ENCODE results near the gene THOC2.
"Not testable (repeated sequence)": the region's sequence is repeated elsewhere in the genome, so short reads cannot be mapped to it uniquely, and the experiment has no call there.

The THOC2 gene

GRCh38 chrX:123713841-123714240, 19.0 kb downstream of the THOC2 start:
- DNase-seq (ENCODE audit: insufficient read length, low spot score) (no peak), FAIRE-seq (no peak)
- no peak for TF ChIP-seq POLR2A (IDR thresholded peaks at IDR 0.05; ENCODE audit: low read depth, low read length)

GRCh38 chrX:123713434-123713833, 19.4 kb downstream of the THOC2 start:
- no peak for FAIRE-seq
- no peak for TF ChIP-seq POLR2A (IDR thresholded peaks at IDR 0.05; ENCODE audit: low read depth, low read length)
- DNase-seq (ENCODE audit: insufficient read length, low spot score), result no peak

DNA sequence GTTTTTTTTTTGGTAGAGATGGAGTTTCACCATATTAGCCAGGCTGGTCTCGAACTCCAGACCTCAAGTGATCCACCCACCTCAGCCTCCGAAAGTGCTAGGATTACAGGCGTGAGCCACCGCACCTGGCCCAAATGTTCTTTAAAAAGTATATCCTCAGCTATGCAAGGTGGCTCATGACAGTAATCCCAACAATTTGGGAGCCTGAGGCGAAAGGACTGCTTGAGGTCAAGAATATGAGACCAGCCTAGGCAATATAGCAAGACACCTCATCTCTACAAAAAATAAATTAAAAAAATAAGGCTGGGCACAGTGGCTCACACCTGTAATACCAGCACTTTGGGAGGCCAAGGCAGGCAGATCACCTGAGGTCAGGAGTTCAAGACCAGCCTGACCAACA, 21.7 kb downstream of the THOC2 start:
- FAIRE-seq, result not testable (repeated sequence)

GRCh38 chrX:123704781-123705180, 28.1 kb downstream of the THOC2 start:
- no peak for FAIRE-seq
- TF ChIP-seq POLR2A (IDR thresholded peaks at IDR 0.05; ENCODE audit: low read depth, low read length), result no peak
- DNase-seq (ENCODE audit: insufficient read length, low spot score), result no peak

More for the DNA sequence above, 21.7 kb downstream of the THOC2 start:
- not testable (repeated sequence) for DNase-seq (ENCODE audit: insufficient read length, low spot score)

DNA sequence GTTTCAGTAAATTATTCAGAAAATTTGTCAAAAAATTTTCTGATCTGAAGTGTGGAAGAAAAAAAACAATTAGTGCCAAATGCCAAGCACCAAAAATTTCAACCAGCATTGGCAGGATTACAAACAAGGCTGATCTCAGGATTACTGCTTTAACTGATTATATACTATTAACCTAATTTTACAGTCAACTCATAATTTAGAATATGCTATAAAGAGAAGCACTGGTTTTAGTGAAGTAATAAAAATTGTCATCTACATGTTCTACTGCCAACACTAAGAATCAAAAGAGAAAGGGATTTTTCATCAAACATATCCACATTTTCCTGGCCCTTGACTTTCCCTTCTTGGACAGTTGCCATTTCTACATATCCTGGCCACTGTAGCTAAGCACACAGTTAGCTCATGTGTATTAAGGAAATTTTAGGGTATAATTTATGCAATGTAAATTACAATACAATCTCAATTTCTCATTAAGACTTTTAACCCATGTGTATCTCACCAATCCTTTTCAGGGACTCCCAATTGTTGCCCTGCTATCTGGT, 33.8 kb downstream of the THOC2 start:
- no peak for TF ChIP-seq POLR2A (IDR thresholded peaks at IDR 0.05; ENCODE audit: low read depth, low read length)
- FAIRE-seq (no peak), DNase-seq (ENCODE audit: insufficient read length, low spot score) (no peak)

DNA sequence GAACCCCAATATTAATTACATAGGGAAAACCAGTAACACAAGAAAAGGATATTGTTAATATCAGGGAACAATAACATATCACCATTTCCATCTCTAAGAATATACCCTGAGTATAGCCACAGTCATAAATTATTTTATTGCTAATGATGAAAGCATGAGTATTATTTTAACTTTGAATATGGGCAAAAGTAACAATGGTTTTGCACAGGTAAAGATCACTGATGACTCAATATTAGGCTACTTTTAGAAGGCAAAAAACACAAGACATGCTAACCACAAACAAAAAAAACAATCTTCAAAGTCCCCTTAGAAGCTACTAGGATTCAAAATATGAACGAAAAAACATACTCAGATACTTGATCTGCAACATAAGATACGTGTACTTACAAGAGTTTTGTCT, 36.5 kb downstream of the THOC2 start:
- TF ChIP-seq POLR2A (IDR thresholded peaks at IDR 0.05; ENCODE audit: low read depth, low read length), result no peak
- FAIRE-seq (no peak), DNase-seq (ENCODE audit: insufficient read length, low spot score) (no peak)

DNA sequence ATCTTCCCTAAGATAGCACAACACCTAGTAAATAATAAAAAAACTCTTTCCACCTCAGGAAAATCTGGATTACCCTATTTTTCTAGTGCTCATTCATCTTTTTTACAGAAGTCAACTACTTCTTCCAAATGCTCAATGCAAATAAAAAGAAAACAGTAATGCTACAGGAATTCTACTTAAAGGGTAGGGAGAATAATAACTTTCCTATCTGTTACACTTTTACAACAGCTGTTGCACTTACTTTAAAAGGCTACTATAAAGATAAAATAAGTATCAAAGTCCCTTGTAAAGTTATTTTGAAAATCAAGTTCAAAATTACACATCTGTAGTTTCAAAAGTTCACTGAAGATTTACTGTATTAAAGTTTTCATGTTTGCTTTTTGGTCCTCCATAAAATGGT, 37.6 kb downstream of the THOC2 start:
- TF ChIP-seq POLR2A (IDR thresholded peaks at IDR 0.05; ENCODE audit: low read depth, low read length), result no peak
- FAIRE-seq (no peak), DNase-seq (ENCODE audit: insufficient read length, low spot score) (no peak)

DNA sequence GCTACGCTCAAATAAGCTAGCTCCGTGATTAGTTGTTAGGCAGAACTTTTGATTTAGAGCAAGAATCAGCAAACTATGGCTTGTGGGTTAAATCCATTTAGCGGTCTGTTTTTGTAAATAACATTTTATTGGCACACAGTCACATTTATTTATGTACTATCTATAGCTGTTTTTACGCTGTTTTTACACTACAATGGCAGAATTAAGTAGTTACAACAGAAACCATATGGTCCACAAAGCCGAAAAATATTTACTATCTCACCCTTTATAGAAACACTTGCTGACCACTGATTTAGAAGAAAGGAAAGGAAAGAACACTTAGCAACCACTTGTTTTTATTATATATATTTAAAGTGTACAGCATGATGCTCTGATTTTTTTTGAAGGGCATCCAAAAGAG, 41.1 kb downstream of the THOC2 start:
- DNase-seq (ENCODE audit: insufficient read length, low spot score) (no peak), FAIRE-seq (no peak)
- TF ChIP-seq POLR2A (IDR thresholded peaks at IDR 0.05; ENCODE audit: low read depth, low read length), result no peak

- DNase-seq (ENCODE audit: insufficient read length, low spot score), result no peak
- no peak for FAIRE-seq
- no peak for TF ChIP-seq POLR2A (IDR thresholded peaks at IDR 0.05; ENCODE audit: low read depth, low read length)
Observed at GRCh38 chrX:123688524-123688923, 44.3 kb downstream of the THOC2 start.

DNA sequence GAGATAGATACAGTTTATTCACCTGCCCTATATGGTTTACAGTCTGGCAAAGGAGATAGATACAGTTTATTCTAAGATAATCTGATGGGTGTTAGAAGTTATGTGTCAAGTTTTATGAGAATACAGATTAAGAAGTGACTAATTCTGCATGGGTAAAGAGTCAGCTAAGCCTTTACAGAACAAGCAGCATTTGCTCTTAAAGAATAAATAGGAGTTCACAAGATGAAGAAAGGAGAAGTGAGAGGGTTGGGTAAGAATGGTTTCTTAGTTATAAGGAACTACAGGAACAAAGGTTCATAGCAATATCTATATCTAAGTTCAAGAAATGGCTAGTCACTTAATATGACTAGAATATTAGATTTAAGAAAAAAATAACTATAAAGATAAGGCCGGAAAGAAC, 47.6 kb downstream of the THOC2 start:
- no peak for TF ChIP-seq POLR2A (IDR thresholded peaks at IDR 0.05; ENCODE audit: low read depth, low read length)
- DNase-seq (ENCODE audit: insufficient read length, low spot score) (no peak), FAIRE-seq (no peak)

DNA sequence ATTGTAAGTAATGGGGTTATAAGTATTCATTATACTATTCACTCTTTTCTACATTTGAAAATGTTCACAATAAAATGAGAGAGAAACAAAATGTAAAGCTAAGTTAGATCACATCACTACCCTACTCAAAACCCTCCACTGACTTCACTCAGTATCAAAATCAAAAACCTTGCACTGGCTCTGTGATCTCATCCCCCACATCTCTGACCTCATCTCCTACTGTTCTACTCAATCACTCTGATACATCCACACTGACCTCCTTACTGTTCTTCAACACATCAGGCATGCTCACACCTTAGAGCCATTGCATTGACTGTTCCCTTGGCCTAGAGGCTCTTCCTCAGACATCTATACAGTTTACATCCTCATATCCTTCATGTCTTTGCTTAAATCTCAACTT, 50.7 kb downstream of the THOC2 start:
- no peak for TF ChIP-seq POLR2A (IDR thresholded peaks at IDR 0.05; ENCODE audit: low read depth, low read length)
- DNase-seq (ENCODE audit: insufficient read length, low spot score), result no peak
- no peak for FAIRE-seq

GRCh38 chrX:123679733-123680460, 53.0 kb downstream of the THOC2 start:
- FAIRE-seq; DNase-seq (ENCODE audit: insufficient read length, low spot score): not testable (repeated sequence)

DNA sequence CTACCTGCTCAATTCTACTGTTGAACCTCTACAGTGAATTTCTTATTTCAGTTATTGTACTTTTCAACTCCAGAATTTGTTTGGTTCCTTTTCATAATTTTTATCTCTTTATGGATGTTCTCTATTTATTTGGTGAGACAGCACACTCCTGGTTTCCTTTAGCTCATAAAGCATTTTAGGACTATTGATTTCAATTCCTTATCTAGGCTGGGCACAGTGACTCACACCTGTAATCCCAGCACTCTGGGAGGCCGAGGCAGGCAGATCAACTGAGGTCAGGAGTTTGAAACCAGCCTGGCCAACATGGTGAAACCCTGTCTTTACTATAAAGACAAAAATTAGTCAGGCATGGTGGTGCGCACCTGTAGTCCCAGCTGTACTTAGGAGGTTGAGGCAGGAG, 57.7 kb downstream of the THOC2 start:
- FAIRE-seq, result no peak
- DNase-seq (ENCODE audit: insufficient read length, low spot score), result no peak
- no peak for TF ChIP-seq POLR2A (IDR thresholded peaks at IDR 0.05; ENCODE audit: low read depth, low read length)

- no peak for FAIRE-seq
- no peak for DNase-seq (ENCODE audit: insufficient read length, low spot score)
- TF ChIP-seq POLR2A (IDR thresholded peaks at IDR 0.05; ENCODE audit: low read depth, low read length), result no peak
Observed at GRCh38 chrX:123673813-123674212, 59.0 kb downstream of the THOC2 start.

DNA sequence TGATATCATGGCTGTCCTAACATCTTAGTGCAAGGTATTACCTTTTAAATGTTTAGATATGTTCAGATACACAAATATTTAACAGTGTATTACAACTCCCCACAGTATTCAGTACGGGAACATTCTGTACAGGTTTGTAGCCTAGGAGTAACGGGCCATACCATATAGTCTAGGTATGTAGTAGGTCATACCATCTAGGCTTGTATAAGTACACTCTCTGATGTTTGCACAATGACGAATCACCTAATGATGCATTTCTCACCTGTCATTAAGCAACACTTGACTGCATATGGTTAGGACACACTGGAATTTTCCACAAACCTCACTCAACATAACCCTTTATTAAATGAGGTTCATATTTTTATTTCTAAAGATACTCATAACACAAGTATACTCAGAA, 67.7 kb downstream of the THOC2 start:
- DNase-seq (ENCODE audit: insufficient read length, low spot score) (no peak), FAIRE-seq (no peak)
- TF ChIP-seq POLR2A (IDR thresholded peaks at IDR 0.05; ENCODE audit: low read depth, low read length), result no peak

DNA sequence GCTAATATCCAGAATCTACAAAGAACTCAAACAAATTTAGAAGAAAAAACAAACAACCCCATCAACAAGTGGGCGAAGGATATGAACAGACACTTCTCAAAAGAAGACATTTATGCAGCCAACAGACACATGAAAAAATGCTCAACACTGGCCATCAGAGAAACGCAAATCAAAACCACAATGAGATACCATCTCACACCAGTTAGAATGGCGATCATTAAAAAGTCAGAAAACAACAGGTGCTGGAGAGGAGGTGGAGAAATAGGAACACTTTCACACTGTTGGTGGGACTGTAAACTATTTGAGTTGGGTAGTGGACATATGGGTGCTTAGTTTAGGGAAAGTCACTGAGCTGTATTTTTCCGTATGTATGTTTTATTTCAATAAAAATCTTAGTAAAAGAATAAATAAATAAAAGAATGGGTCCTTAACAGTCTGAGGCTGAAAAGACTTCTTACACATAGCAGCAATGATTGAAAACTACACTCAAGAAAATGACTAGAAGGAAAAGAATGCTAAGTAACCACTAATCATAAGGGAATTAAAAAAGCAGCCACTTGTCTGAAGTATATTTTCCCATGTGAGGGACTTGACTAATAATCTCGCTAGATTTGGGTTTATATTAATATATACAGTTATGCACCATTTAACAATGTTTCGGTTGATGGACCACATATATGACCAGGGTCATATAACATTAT, 68.2 kb downstream of the THOC2 start:
- FAIRE-seq; DNase-seq (ENCODE audit: insufficient read length, low spot score): not testable (repeated sequence)

DNA sequence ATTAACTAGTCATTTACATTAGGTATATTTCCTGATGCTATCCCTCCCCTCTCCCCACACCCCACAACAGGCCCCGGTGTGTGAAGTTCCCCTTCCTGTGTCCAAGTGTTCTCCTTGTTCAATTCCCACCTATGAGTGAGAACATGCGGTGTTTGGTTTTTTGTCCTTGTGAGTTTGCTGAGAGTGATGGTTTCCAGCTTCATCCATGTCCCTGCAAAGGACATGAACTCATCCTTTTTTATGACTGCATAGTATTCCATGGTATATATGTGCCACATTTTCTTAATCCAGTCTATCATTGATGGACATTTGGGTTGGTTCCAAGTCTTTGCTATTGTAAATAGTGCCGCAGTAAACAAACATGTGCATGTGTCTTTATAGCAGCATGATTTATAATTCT, 69.1 kb downstream of the THOC2 start:
- not testable (repeated sequence) for FAIRE-seq; DNase-seq (ENCODE audit: insufficient read length, low spot score)

DNA sequence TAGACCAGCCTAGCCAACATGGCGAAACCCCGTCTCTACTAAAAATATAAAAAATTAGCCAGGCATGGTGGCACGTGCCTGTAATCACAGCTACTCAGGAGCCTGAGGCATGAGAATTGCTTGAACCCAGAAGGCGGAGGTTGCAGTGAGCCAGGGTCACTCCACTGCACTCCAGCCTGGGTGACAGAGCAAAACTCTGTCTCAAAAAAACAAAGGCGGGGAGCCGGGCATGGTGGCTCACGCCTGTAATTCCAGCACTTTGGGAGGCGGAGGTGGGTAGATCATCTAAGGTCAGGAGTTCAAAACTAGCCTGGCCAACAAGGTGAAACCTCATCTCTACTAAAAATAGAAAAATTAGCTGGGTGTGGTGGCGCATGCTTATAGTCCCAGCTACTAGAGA, 76.3 kb downstream of the THOC2 start:
- FAIRE-seq; DNase-seq (ENCODE audit: insufficient read length, low spot score): not testable (repeated sequence)

DNA sequence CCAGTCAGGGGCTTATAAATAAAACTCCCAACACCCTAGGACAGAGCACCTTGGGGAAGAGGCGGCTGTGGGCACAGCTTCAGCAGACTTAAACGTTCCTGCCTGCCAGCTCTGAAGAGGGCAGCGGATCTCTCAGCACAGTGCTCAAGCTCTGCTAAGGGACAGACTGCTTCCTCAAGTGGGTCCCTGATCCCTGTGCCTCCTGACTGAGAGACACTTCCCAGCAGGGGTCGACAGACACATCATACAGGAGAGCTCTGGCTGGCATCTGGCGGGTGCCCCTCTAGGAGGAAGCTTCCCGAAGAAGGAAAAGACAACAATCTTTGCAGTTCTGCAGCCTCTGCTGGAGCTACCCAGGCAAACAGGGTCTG, 84.1 kb downstream of the THOC2 start:
- FAIRE-seq; DNase-seq (ENCODE audit: insufficient read length, low spot score): not testable (repeated sequence)
